ENCODE data around the gene PPIP5K2. TPM values are rescaled to one million over a fixed set of nuclear protein-coding genes. Genes with fewer than 3 reads are reported as not detected.

The PPIP5K2 gene
- total RNA-seq, 4 donors from 2014 or later = 19.8 to 42.8 (median 38.2) TPM

DNA sequence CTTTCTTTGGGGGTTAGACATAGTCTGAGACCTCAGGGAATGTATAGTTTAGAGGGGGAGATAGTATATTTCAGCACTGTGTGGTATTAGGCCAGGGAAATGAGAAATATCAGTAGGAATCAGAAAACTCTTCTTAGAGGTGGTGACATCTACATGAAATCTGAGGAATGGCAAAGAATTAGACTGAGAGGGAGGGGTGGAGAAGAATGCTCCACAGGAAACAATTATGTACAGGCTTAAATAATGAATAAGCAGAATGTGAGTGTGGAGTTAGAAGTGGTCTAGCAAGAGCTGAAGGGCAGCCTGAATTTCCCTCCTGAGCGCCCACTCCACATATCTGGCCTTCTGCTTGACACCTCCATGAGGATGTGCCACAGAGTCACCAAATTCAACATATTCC, 134.8 kb downstream of the PPIP5K2 start:
- H3K4me3 ChIP-seq = no peak overlapping the region
- no peaks in the 10 kb centered on the region for H3K27me3 ChIP-seq
- no peaks in the 10 kb centered on the region for H3K9me3 ChIP-seq
- H3K4me1 ChIP-seq = peaks cover 0 to 10% (median 0%) of the 10 kb centered on the region in 3 donors
- TF ChIP-seq POLR2AphosphoS5 (IDR thresholded peaks at IDR 0.05) (no peak), EP300 (IDR thresholded peaks at IDR 0.05) (no peak), POLR2A (IDR thresholded peaks at IDR 0.05) (no peak)
- TF ChIP-seq, protein P1, sequence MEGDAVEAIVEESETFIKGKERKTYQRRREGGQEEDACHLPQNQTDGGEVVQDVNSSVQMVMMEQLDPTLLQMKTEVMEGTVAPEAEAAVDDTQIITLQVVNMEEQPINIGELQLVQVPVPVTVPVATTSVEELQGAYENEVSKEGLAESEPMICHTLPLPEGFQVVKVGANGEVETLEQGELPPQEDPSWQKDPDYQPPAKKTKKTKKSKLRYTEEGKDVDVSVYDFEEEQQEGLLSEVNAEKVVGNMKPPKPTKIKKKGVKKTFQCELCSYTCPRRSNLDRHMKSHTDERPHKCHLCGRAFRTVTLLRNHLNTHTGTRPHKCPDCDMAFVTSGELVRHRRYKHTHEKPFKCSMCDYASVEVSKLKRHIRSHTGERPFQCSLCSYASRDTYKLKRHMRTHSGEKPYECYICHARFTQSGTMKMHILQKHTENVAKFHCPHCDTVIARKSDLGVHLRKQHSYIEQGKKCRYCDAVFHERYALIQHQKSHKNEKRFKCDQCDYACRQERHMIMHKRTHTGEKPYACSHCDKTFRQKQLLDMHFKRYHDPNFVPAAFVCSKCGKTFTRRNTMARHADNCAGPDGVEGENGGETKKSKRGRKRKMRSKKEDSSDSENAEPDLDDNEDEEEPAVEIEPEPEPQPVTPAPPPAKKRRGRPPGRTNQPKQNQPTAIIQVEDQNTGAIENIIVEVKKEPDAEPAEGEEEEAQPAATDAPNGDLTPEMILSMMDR (IDR thresholded peaks at IDR 0.05) = no peak
- 38 to 100% methylated on average over 1 of the region's 1 CpG for whole genome bisulfite sequencing, 2 donors (ENCODE audit: low coverage in 1 of 2)
- no peak for ATAC-seq
- H3K27ac ChIP-seq = no peak overlapping the region
- no peaks in the 10 kb centered on the region for H3K36me3 ChIP-seq

DNA sequence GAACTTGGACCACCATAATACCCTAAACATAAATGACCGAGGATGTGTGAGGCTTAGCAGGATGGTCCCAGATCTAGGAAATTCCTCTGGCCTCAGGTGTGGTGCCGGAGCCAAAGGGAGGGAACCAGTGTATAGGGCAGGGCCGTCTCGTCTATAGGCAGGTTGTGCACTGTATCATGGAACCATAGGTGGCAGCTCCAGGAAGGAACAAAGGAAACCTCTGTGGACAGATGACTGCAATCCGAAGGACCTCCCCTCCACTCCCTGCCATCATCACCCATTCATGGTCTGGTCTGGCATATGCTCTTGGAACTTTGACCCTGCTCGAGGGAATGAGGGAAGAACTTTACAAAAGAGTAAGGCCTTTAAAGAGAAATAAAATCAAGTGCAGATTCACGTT, 135.6 kb downstream of the PPIP5K2 start:
- Histone ChIP-seq H3K36me3 (no peaks in the 10 kb centered on the region), H3K4me3 (no peak overlapping the region), H3K4me1 (peaks cover 0 to 17% (median 0%) of the 10 kb centered on the region in 3 donors), H3K27ac (no peak overlapping the region), H3K9me3 (no peaks in the 10 kb centered on the region), H3K27me3 (no peaks in the 10 kb centered on the region)
- no peak for TF ChIP-seq POLR2AphosphoS5 (IDR thresholded peaks at IDR 0.05)
- TF ChIP-seq POLR2A (IDR thresholded peaks at IDR 0.05) = no peak
- no peak for TF ChIP-seq EP300 (IDR thresholded peaks at IDR 0.05)
- TF ChIP-seq, protein P1 (IDR thresholded peaks at IDR 0.05) = no peak
- WGBS, 2 donors (ENCODE audit: low coverage in 1 of 2) = 86 to 87% methylated on average over 3 to 5 of the region's 7 CpGs
- ATAC-seq = no peak

DNA sequence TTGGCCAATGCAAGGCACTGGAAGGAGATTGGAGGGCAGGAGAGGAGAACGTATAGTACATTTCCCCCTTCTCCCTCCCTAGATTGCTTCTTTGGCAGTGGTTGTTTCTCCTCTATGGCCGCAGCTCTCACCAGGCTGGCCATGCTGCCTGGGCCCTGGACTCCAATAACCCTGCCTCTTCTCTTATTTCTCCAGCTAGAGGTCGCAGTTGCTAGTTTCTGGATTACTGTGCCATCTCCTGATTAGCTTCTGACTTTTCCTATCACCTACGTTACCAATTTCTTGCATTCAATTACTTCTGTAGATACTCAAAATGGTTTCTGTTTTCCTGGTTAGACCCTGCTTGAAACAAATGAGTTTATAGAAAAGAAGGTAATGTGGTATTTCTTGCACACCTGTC, 136.1 kb downstream of the PPIP5K2 start:
- Histone ChIP-seq H3K27ac (no peak overlapping the region), H3K4me3 (no peak overlapping the region), H3K27me3 (no peaks in the 10 kb centered on the region), H3K4me1 (peaks cover 0 to 22% (median 0%) of the 10 kb centered on the region in 3 donors), H3K36me3 (no peaks in the 10 kb centered on the region), H3K9me3 (no peaks in the 10 kb centered on the region)
- no peak for ATAC-seq
- 80% methylated on average over 3 to 4 of the region's 4 CpGs for WGBS, 2 donors (ENCODE audit: low coverage in 1 of 2)
- TF ChIP-seq EP300 (IDR thresholded peaks at IDR 0.05) (no peak), POLR2A (IDR thresholded peaks at IDR 0.05) (no peak), POLR2AphosphoS5 (IDR thresholded peaks at IDR 0.05) (no peak)
- TF ChIP-seq, protein P1 (IDR thresholded peaks at IDR 0.05) = no peak

DNA sequence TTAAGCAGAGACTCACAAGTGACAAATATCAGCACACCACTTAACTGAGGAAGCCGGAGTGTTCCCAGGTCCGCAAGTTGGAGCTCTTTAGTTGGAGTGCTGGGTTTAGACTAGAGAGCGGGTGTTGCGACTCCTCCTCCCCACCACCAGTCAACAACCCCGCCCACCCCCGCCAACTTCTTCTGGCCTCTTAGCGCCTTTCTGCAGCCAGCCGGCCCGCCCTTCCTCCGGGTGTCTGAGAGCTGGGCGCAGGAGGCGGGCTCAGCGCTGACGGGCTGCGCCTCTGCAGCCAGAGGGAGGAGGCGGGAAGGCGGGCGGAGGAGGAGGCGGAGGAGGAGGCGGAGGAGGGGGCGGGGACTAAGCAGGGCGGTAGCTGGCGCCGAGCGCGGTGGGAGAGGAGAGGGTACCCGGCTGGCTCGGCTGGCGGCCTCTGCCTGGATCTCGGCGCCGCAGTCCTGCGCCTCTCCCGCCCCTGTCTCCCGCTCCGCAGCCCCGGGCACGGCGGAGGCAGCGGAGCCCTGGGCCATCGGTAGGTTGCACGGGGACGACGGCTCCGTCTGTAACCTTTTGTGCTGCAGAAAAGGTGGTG, 138.4 kb downstream of the PPIP5K2 start, which contains the start of gene MACIR:
MACIR (plus strand) TSS at position 396 of the 589 bp plus-strand sequence. CDS start 17,157 bp downstream, outside the sequence.
- Histone ChIP-seq H3K36me3 (no peaks in the 10 kb centered on the region), H3K27ac (peak within 1 kb of the TSS; percentile 37 to 89 (median 89)), H3K9me3 (no peaks in the 10 kb centered on the region), H3K4me3 (peak within 1 kb of the TSS; percentile 78 to 94), H3K27me3 (no peaks in the 10 kb centered on the region), H3K4me1 (peaks cover 0 to 35% (median 0%) of the 10 kb centered on the region in 3 donors)
- TF ChIP-seq EP300 (IDR thresholded peaks at IDR 0.05) (no peak), POLR2A (IDR thresholded peaks at IDR 0.05) (peak; percentile 53 to 62), POLR2AphosphoS5 (IDR thresholded peaks at IDR 0.05) (peak; percentile 60)
- TF ChIP-seq, protein P1 (IDR thresholded peaks at IDR 0.05) = peak in 1 of 4 experiments; percentile 48
- peak; percentile 98 for ATAC-seq
- 0% methylated on average over 1 to 3 of the region's 45 CpGs for WGBS, 2 donors (ENCODE audit: low coverage in 1 of 2)

Measured in gastroesophageal sphincter (tissue), 4 donors.